Keratinocyte (primary cell): ENCODE data around the gene GAB2. TPM values are rescaled to one million over a fixed set of nuclear protein-coding genes. Genes with fewer than 3 reads are reported as not detected.
"Not testable (repeated sequence)": the region's sequence is repeated elsewhere in the genome, so short reads cannot be mapped to it uniquely, and the experiment has no call there.

Source experiments
- DNase-seq: peaks from one replicate; pipeline ENCODE4 v3.0.0-alpha.2; 2011; ENCODE audit warnings: low read depth, missing footprints, low spot score
- FAIRE-seq: peaks from 2 replicates; lab custom pipeline; 2011; peaks lifted over from hg19 to GRCh38; lab: Jason Lieb, UNC
- H2AFZ ChIP-seq: 2 replicates; pipeline ENCODE4 v1.6.0; 2012; ENCODE audit warnings: low read length, control low read depth, inconsistent platforms; ENCODE audit not compliant: control insufficient read depth
- H3K27ac ChIP-seq: 2 replicates; pipeline ENCODE4 v1.5.1; 2011; ENCODE audit warnings: low read length; ENCODE audit not compliant: control insufficient read depth, insufficient read depth
- H3K27me3 ChIP-seq: 3 replicates; pipeline ENCODE4 v1.6.0; 2011; ENCODE audit warnings: low read length; ENCODE audit not compliant: control insufficient read depth, insufficient read depth; ENCODE audit errors: extremely low read depth
- H3K36me3 ChIP-seq, 2 experiments: 2 replicates in 1 of 2; 3 replicates in 1 of 2; pipeline ENCODE4 v1.5.1; 2011; ENCODE audit warnings: low read length in 2 of 2, mild to moderate bottlenecking in 1 of 2; ENCODE audit not compliant: control insufficient read depth in 2 of 2, insufficient read depth in 2 of 2; ENCODE audit errors: extremely low read depth in 1 of 2
- H3K4me1 ChIP-seq: 3 replicates; pipeline ENCODE4 v1.5.1; 2011; ENCODE audit warnings: low read length; ENCODE audit not compliant: control insufficient read depth, insufficient read depth; ENCODE audit errors: extremely low read depth
- H3K4me2 ChIP-seq: 3 replicates; pipeline ENCODE4 v1.6.0; 2011; ENCODE audit warnings: low read depth, low read length; ENCODE audit not compliant: control insufficient read depth, insufficient read depth; ENCODE audit errors: extremely low read depth
- H3K4me3 ChIP-seq, 3 experiments: fragments of 200-600 bp in 1 of 3; sonication (generic) in 1 of 3; 2 replicates in 2 of 3; 3 replicates in 1 of 3; pipeline ENCODE4 v1.5.1; 2011 to 2016; ENCODE audit warnings: low read length in 3 of 3, mild to moderate bottlenecking in 3 of 3, control low read depth in 2 of 3, inconsistent platforms in 1 of 3, low read depth in 1 of 3, mixed read lengths in 1 of 3, mixed run types in 1 of 3, moderate library complexity in 1 of 3; ENCODE audit not compliant: control insufficient read depth in 2 of 3, insufficient read depth in 2 of 3; ENCODE audit errors: extremely low read depth in 1 of 3
- H3K79me2 ChIP-seq: 2 replicates; pipeline ENCODE4 v1.6.0; 2012; ENCODE audit warnings: low read length; ENCODE audit not compliant: control insufficient read depth, insufficient read depth
- H3K9ac ChIP-seq: 3 replicates; pipeline ENCODE4 v1.6.0; 2011; ENCODE audit warnings: low read length; ENCODE audit not compliant: control insufficient read depth, insufficient read depth; ENCODE audit errors: extremely low read depth
- H3K9me1 ChIP-seq: 3 replicates; pipeline ENCODE4 v1.6.0; 2011; ENCODE audit warnings: low read length; ENCODE audit not compliant: control insufficient read depth, insufficient read depth; ENCODE audit errors: extremely low read depth
- H3K9me3 ChIP-seq: 2 replicates; pipeline ENCODE4 v1.5.1; 2012; ENCODE audit warnings: low read depth, low read length; ENCODE audit not compliant: control insufficient read depth
- H4K20me1 ChIP-seq: 3 replicates; pipeline ENCODE4 v1.6.0; 2011; ENCODE audit warnings: low read length; ENCODE audit not compliant: control insufficient read depth, insufficient read depth; ENCODE audit errors: extremely low read depth
- EZH2 ChIP-seq: IDR thresholded peaks from one replicate; pipeline ENCODE4 v1.6.1; 2012; ENCODE audit warnings: inconsistent platforms, mild to moderate bottlenecking, low read length, moderate library complexity
- dilution Hi-C: fragments of 300-500 bp; cut with MboI; formaldehyde crosslinking; loops from one replicate; pipeline ENCODE4 v1.7.0; 2020; ENCODE audit warnings: low sequenced_read_pairs; ENCODE audit not compliant: extremely low pct_ligation_motif_present
- polyA plus RNA-seq, 5 experiments: library from polyadenylated mRNA; depleted of rRNA in 3 of 5; stranded (reverse) in 3 of 5; stranded (forward) in 1 of 5; unstranded in 1 of 5; fragments of >200 nt; gene quantifications; 1 replicate in 1 of 5; 2 replicates in 3 of 5; 3 replicates in 1 of 5; pipeline versions ENCODE4 v1.2.1 to v1.2.3, GENCODE V29; 2011 to 2012; ENCODE audit warnings: missing spikeins in 2 of 5, low read depth in 1 of 5, low replicate concordance in 1 of 5
- TF ChIP-seq, protein P1 (sequence below), 3 experiments: IDR thresholded peaks in 1 of 3; conservative IDR thresholded peaks in 1 of 3; optimal IDR thresholded peaks in 1 of 3; 2 replicates in 2 of 3; 3 replicates in 1 of 3; pipeline versions ENCODE3 to v1.5.1; 2011; ENCODE audit warnings: low read length in 3 of 3, mild to moderate bottlenecking in 3 of 3, moderate library complexity in 2 of 3, control low read depth in 1 of 3, inconsistent platforms in 1 of 3; ENCODE audit not compliant: insufficient read depth in 2 of 3; ENCODE audit errors: extremely low read depth in 1 of 3

The GAB2 gene
- polyA plus RNA-seq, 1 donor (not counting 4 experiments of a cell fraction or from before 2014, with no cell fraction given) = 0.68 TPM

DNA sequence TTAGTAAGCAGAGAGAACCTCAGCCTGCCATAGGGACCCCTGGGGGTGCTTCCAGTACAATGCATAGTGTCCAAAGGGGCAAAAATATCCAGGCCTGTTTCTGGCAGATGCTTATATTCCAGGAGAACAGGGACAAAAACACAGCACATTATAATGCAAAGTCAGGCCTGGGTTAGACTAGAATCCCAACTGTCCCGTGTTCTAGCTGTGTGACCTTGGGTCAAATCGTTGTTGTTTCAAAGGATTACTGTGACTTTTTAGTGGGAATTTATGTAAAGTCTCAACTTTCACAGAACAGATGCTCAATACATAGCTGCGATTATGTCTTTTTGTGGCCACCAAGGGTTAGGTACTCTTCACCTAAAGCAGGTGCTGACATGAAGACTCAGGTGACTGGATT lies 142.9 kb downstream of the GAB2 start:
- no peaks in the 10 kb centered on the region for H3K4me1 ChIP-seq
- no peaks in the 10 kb centered on the region for H3K36me3 ChIP-seq
- no peaks in the 10 kb centered on the region for H3K79me2 ChIP-seq
- no peaks in the 10 kb centered on the region for H3K27me3 ChIP-seq
- no peaks in the 10 kb centered on the region for H3K9me3 ChIP-seq
- no peak overlapping the region for H3K9ac ChIP-seq
- FAIRE-seq (no peak), DNase-seq (no peak)
- H3K27ac ChIP-seq = no peak overlapping the region
- no peak overlapping the region for H3K4me2 ChIP-seq
- H4K20me1 ChIP-seq = no peaks in the 10 kb centered on the region
- no peaks in the 10 kb centered on the region for H3K9me1 ChIP-seq
- no peak overlapping the region for H3K4me3 ChIP-seq
- TF ChIP-seq, protein P1, sequence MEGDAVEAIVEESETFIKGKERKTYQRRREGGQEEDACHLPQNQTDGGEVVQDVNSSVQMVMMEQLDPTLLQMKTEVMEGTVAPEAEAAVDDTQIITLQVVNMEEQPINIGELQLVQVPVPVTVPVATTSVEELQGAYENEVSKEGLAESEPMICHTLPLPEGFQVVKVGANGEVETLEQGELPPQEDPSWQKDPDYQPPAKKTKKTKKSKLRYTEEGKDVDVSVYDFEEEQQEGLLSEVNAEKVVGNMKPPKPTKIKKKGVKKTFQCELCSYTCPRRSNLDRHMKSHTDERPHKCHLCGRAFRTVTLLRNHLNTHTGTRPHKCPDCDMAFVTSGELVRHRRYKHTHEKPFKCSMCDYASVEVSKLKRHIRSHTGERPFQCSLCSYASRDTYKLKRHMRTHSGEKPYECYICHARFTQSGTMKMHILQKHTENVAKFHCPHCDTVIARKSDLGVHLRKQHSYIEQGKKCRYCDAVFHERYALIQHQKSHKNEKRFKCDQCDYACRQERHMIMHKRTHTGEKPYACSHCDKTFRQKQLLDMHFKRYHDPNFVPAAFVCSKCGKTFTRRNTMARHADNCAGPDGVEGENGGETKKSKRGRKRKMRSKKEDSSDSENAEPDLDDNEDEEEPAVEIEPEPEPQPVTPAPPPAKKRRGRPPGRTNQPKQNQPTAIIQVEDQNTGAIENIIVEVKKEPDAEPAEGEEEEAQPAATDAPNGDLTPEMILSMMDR (optimal IDR thresholded peaks at IDR 0.05 in 1 of 3, IDR thresholded peaks at IDR 0.05 in 1 of 3, conservative IDR thresholded peaks at IDR 0.05 in 1 of 3; ENCODE audit: extremely low read depth in 1 of 3, insufficient read depth in 2 of 3, low read length in 3 of 3) = no peak
- TF ChIP-seq EZH2 = no peak
- no peak overlapping the region for H2AFZ ChIP-seq
- dilution Hi-C loops = no loop called here

DNA sequence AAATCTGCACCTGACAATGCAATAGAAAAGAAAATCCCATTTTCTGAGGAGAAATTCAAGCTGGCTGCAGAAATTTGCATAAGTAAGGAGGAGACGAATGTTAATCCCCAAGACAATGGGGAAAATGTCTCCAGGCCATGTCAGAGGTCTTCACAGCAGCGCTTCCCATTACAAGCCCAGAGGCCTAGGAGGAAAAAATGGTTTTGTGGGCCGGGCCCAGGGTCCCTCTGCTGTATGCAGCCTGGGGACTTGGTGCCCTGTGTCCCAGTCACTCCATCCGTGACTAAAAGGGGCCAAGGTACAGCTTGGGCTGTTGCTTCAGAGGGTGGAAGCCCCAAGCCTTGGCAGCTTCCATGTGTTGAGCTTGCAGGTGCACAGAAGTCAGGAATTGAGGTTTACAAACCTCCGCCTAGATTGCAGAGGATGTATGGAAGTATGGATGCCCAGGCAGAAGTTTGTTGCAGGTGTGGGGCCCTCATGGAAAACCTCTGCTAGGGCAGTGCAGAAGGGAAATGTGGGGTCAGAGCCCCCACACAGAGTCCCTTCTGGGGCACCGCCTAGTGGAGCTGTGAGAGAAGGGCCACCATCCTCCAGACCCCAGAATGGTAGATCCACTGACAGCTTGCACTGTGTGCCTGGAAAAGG lies 144.9 kb downstream of the GAB2 start:
- DNase-seq, H3K36me3 ChIP-seq, dilution Hi-C loops, H3K27me3 ChIP-seq, FAIRE-seq, H3K27ac ChIP-seq, H3K9me3 ChIP-seq, H3K9me1 ChIP-seq, H3K4me2 ChIP-seq, H3K79me2 ChIP-seq, H3K4me3 ChIP-seq, H3K9ac ChIP-seq, H4K20me1 ChIP-seq, H2AFZ ChIP-seq, H3K4me1 ChIP-seq: not testable (repeated sequence)

DNA sequence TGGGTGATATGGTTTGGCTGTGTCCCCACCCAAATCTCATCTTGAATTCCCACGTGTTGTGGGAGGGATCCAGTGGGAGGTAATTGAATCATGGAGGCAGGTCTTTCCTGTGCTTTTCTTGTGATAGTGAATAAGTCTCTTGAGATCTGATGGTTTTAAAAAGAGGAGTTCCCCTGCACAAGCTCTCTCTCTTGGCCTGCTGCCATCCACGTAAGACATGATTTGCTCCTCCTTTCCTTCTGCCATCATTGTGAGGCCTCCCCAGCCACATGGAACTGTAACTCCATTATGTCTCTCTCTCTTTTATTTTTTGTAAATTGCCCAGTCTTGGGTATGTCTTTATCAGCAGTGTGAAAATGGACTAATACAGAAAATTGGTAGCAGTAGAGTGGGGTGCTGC lies 145.8 kb downstream of the GAB2 start:
- H3K36me3 ChIP-seq, H3K9me3 ChIP-seq, H3K79me2 ChIP-seq, H3K27me3 ChIP-seq, H3K9me1 ChIP-seq, H3K4me1 ChIP-seq, H4K20me1 ChIP-seq, H3K9ac ChIP-seq, H2AFZ ChIP-seq, dilution Hi-C loops, H3K27ac ChIP-seq, H3K4me3 ChIP-seq, H3K4me2 ChIP-seq, DNase-seq, FAIRE-seq: not testable (repeated sequence)
